A549 (cell line): Measurements from ENCODE around the gene COX5A. TPM values are rescaled to one million over a fixed set of nuclear protein-coding genes. Genes with fewer than 3 reads are reported as not detected.

ENCODE experiments used
- ATAC-seq, 2 experiments: fragments of 200-7000 bp in 1 of 2; fragments of >200 bp in 1 of 2; cut with Nextera tagmentation in 1 of 2; cut with Tn5 transposase in 1 of 2; 3 replicates each; pipeline versions ENCODE4 v1.8.0 to v1.9.1; 2018 to 2020; ENCODE audit warnings: mild to moderate bottlenecking in 1 of 2, moderate library complexity in 1 of 2
- CTCF ChIA-PET: fragments of 300-600 bp; sonication (Branson Sonifier 250); formaldehyde crosslinking; extraction: SDS; loops from one replicate; lab custom pipeline; 2021; ENCODE audit warnings: antibody characterized with exemption, inconsistent platforms; lab: Yijun Ruan, JAX
- POLR2A ChIA-PET: fragments of 350-600 bp; formaldehyde crosslinking; extraction: SDS; loops from one replicate; lab custom pipeline; 2021; ENCODE audit warnings: antibody characterized with exemption, inconsistent platforms; lab: Yijun Ruan, JAX
- DNase-seq, 2 experiments: peaks; one replicate each; pipeline versions ENCODE4 v3.0.0 to v3.0.0-alpha.2; 2011 to 2016; ENCODE audit warnings: low read depth in 1 of 2, low spot score in 1 of 2
- FAIRE-seq: peaks from 2 replicates; lab custom pipeline; 2011; peaks lifted over from hg19 to GRCh38; lab: Jason Lieb, UNC
- H3K27ac ChIP-seq, 2 experiments: fragments of >200 bp; sonication (Bioruptor Twin); formaldehyde crosslinking; 3 replicates each; pipeline ENCODE4 v1.5.1; 2016 to 2017
- H3K4me1 ChIP-seq: fragments of >200 bp; sonication (Bioruptor Twin); formaldehyde crosslinking; 3 replicates; pipeline ENCODE4 v1.6.1; 2016
- H3K4me2 ChIP-seq: fragments of >200 bp; sonication (Bioruptor Twin); formaldehyde crosslinking; 3 replicates; pipeline ENCODE4 v1.6.1; 2016
- H3K4me3 ChIP-seq: fragments of >200 bp; sonication (Bioruptor Twin); formaldehyde crosslinking; 3 replicates; pipeline ENCODE4 v1.5.1; 2016
- H3K9me3 ChIP-seq: fragments of >200 bp; sonication (Bioruptor Twin); formaldehyde crosslinking; 3 replicates; pipeline ENCODE4 v1.6.1; 2016
- ATOH8 ChIP-seq: fragments of 250-450 bp; sonication (Bioruptor Pico); IDR thresholded peaks from 2 replicates; pipeline ENCODE4 v1.5.0; 2020; ENCODE audit warnings: low read depth, mild to moderate bottlenecking, moderate library complexity
- BHLHE40 ChIP-seq: IDR thresholded peaks from 2 replicates; pipeline ENCODE4 v1.6.1; 2012; ENCODE audit warnings: low read depth, low read length, inconsistent platforms
- CBX8 ChIP-seq: fragments of 200-600 bp; sonication (generic); IDR thresholded peaks from 2 replicates; pipeline ENCODE4 v1.6.1; 2016
- EP300 ChIP-seq, 2 experiments: fragments of >200 bp; sonication (Bioruptor Twin); formaldehyde crosslinking; IDR thresholded peaks; 2 replicates in 1 of 2; 3 replicates in 1 of 2; pipeline ENCODE4 v1.6.1; 2016 to 2017
- FOSL2 ChIP-seq, 2 experiments: fragments of 450-650 bp in 1 of 2; fragments of >200 bp in 1 of 2; sonication (Bioruptor Twin) in 1 of 2; formaldehyde crosslinking; IDR thresholded peaks; 2 replicates each; pipeline versions ENCODE4 v1.5.0 to v1.6.1; 2016 to 2020; ENCODE audit warnings: mild to moderate bottlenecking in 1 of 2, moderate library complexity in 1 of 2
- HEYL ChIP-seq: fragments of 250-450 bp; sonication (Bioruptor Pico); IDR thresholded peaks from 2 replicates; pipeline ENCODE4 v1.8.0; 2021; ENCODE audit warnings: mild to moderate bottlenecking, moderate library complexity
- HOXB5 ChIP-seq: fragments of 250-450 bp; sonication (Bioruptor Pico); IDR thresholded peaks from 2 replicates; pipeline ENCODE4 v1.5.0; 2020; ENCODE audit warnings: mild to moderate bottlenecking, moderate library complexity
- KDM1A ChIP-seq: fragments of 200-600 bp; sonication (generic); IDR thresholded peaks from 2 replicates; pipeline ENCODE4 v1.6.1; 2016; ENCODE audit warnings: low read depth, mild to moderate bottlenecking
- KDM5A ChIP-seq: fragments of 200-600 bp; sonication (generic); IDR thresholded peaks from 2 replicates; pipeline ENCODE4 v1.6.1; 2016; ENCODE audit warnings: antibody characterized with exemption, mild to moderate bottlenecking
- NPAS2 ChIP-seq: fragments of 250-450 bp; sonication (Bioruptor Pico); IDR thresholded peaks from 2 replicates; pipeline ENCODE4 v1.8.0; 2022; ENCODE audit warnings: mild to moderate bottlenecking, moderate library complexity, borderline replicate concordance
- PBX3 ChIP-seq: IDR thresholded peaks from 2 replicates; pipeline ENCODE4 v1.6.1; 2012
- POLR2A ChIP-seq: IDR thresholded peaks from 2 replicates; pipeline ENCODE4 v1.6.1; 2012; ENCODE audit warnings: mild to moderate bottlenecking, low read length
- RARB ChIP-seq: fragments of 250-450 bp; sonication (Bioruptor Pico); IDR thresholded peaks from 2 replicates; pipeline ENCODE4 v1.8.0; 2021; ENCODE audit warnings: mild to moderate bottlenecking, moderate library complexity
- SMC3 ChIP-seq: fragments of >200 bp; sonication (Bioruptor Twin); formaldehyde crosslinking; IDR thresholded peaks from 3 replicates; pipeline ENCODE4 v1.6.1; 2018; ENCODE audit warnings: inconsistent platforms
- SREBF2 ChIP-seq: fragments of 450-650 bp; IDR thresholded peaks from 2 replicates; pipeline ENCODE4 v1.6.1; 2014; ENCODE audit warnings: mild to moderate bottlenecking, moderate library complexity
- USF2 ChIP-seq: fragments of 450-650 bp; IDR thresholded peaks from 2 replicates; pipeline ENCODE4 v1.6.1; 2014; ENCODE audit warnings: antibody characterized with exemption
- ZNF302 ChIP-seq: fragments of 250-450 bp; sonication (Bioruptor Pico); IDR thresholded peaks from 2 replicates; pipeline ENCODE4 v1.9.0; 2021; ENCODE audit warnings: inconsistent platforms, mild to moderate bottlenecking, moderate library complexity
- ZSCAN20 ChIP-seq: fragments of 250-450 bp; sonication (Bioruptor Pico); IDR thresholded peaks from 2 replicates; pipeline ENCODE4 v1.8.0; 2022; ENCODE audit warnings: mild to moderate bottlenecking, moderate library complexity
- WGBS: methylation state at CpG from one replicate; pipeline ENCODE4 v1.1.6; 2017; ENCODE audit errors: missing lambda C conversion rate; 5-methylcytosine and 5-hydroxymethylcytosine counted together
- polyA plus RNA-seq, 4 experiments: library from polyadenylated mRNA; depleted of rRNA in 3 of 4; stranded (reverse); fragments of >200 nt; fragmentation: RNase III in 1 of 4; extraction: RNeasy Plus Mini Kit Qiagen cat#74134 plus additional on column Dnase treatment in 1 of 4; gene quantifications; 2 replicates in 3 of 4; 3 replicates in 1 of 4; pipeline ENCODE4 v1.2.3, GENCODE V29; 2011 to 2017

COX5A gene
- polyA plus RNA-seq, 2 of the 4 experiments (the other 2 are of a cell fraction), result 328 to 478 TPM

- POLR2A ChIA-PET, result interaction anchor here (0.6 to 1.5 kb wide), 3 partner anchors 17 to 69 kb away, joined by 5 to 7 read pairs (median 6); partner anchors contain the start of genes COX5A and SCAMP5
- no peak for DNase-seq
Measured at GRCh38 chr15:74954515-74954914, 16.6 kb upstream of the COX5A start.

GRCh38 chr15:74951006-74951405, 13.1 kb upstream of the COX5A start:
- Histone ChIP-seq H3K4me1 (peaks cover 27% of the 10 kb centered on the region; the same call in 2 of the 3 replicates), H3K27ac (no peak overlapping the region), H3K9me3 (no peaks in the 10 kb centered on the region), H3K4me3 (no peak overlapping the region), H3K4me2 (no peak overlapping the region)
- no peak for DNase-seq
- TF ChIP-seq ZNF302 (CRISPR knock-in tag) (no peak), ZSCAN20 (no peak), PBX3 (no peak), USF2 (no peak), KDM1A (no peak), BHLHE40 (no peak), HOXB5 (CRISPR knock-in tag) (no peak), NPAS2 (CRISPR knock-in tag) (no peak), EP300 (IDR thresholded peaks at IDR 0.05) (no peak), POLR2A (no peak), CBX8 (no peak), SREBF2 (no peak), FOSL2 (IDR thresholded peaks at IDR 0.05) (no peak), FOSL2 (CRISPR knock-in tag; IDR thresholded peaks at IDR 0.05) (no peak), HEYL (CRISPR knock-in tag) (no peak), ATOH8 (CRISPR knock-in tag) (no peak)
- ChIA-PET POLR2A (interaction anchor here (0.6 to 2.2 kb wide), 3 partner anchors 13 to 61 kb away, joined by 3 to 16 read pairs (median 4); partner anchors contain the start of genes COX5A, FAM219B and MPI), CTCF (interaction anchor here (0.6 to 10.3 kb wide), 52 partner anchors 9 to 396 kb away, joined by 3 to 107 read pairs (median 6); partner anchors contain the start of genes COX5A, FAM219B, NEIL1 and RPP25)
- ATAC-seq, result peak; percentile 32 to 51
- no peak for FAIRE-seq
- 70% methylated on average over 3 of the region's 3 CpGs for WGBS

More at GRCh38 chr15:74954515-74954914, 16.6 kb upstream of the COX5A start:
- H3K27ac ChIP-seq, result peak overlapping the region in 1 of 2 experiments; percentile 38; a peak in 1 of 6 replicates
- TF ChIP-seq ZNF302 (CRISPR knock-in tag), result no peak
- no peak for TF ChIP-seq RARB (CRISPR knock-in tag)
- no peak for TF ChIP-seq SMC3
- TF ChIP-seq KDM5A, result no peak
- no peak for TF ChIP-seq ATOH8 (CRISPR knock-in tag)
- no peak for TF ChIP-seq BHLHE40
- no peak for TF ChIP-seq NPAS2 (CRISPR knock-in tag)
- no peak for TF ChIP-seq HEYL (CRISPR knock-in tag)
- TF ChIP-seq, all 56 proteins: peak for 0
- peaks cover 43% of the 10 kb centered on the region for H3K4me1 ChIP-seq
- no peaks in the 10 kb centered on the region for H3K9me3 ChIP-seq
- FAIRE-seq (no peak), ATAC-seq (no peak)
- H3K4me2 ChIP-seq, result peak overlapping the region; percentile 78
- H3K4me3 ChIP-seq, result no peak overlapping the region
- CTCF ChIA-PET, result interaction anchor here (0.7 to 10.3 kb wide), 15 partner anchors 10 to 354 kb away, joined by 3 to 107 read pairs (median 4); no protein-coding TSS in a partner anchor
